Stimulated activated naive CD4-positive, alpha-beta T cell (primary cell): ENCODE data around the gene OPRD1.
A peak's percentile ranks its signal among the peaks of the same experiment; 100 is the strongest.
"Not testable (repeated sequence)": the region's sequence is repeated elsewhere in the genome, so short reads cannot be mapped to it uniquely, and the experiment has no call there.

ENCODE experiments used
- DNase-seq, 6 experiments: peaks; one replicate each; lab custom pipeline; 2025; lab: John Stamatoyannopoulos, UW

OPRD1 gene

DNA sequence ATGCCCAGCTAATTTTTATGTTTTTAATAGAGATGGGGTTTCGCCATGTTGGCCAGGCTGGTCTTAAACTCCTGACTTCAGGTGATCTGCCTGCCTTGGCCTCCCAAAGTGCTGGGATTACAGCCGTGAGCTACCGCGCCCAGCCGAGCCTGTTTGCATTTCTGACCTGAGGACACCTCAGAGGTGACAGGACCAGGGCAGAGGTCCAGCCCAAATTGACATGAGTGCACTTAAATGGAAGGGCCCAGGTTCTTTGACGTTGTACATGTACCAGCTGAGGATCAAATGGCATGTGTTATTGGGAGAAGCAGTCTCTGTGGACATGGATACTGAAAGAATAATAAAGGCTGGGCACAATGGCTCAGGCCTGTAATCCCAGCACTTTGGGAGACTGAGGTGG is 35.2 kb downstream of the OPRD1 start:
- not testable (repeated sequence) for DNase-seq

DNA sequence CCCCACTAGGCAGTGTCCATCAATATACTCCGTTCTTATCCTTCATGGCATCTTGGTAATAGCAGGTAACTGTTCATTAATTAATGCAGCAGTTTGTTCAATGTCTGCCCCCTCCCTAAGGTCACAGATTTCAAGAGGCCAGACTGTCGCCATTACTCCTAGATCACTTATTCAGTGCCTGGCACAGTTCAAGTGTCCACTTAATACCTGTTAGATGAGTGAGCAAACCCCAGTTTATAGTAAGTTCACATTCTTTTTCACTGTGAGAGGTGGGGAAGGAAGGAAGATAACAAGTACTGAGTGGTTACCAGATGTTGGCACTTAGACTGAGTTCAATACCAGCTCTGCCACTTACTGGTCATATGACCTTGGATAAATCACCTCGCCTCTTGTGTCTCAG is 36.4 kb downstream of the OPRD1 start:
- DNase-seq, result no peak

DNA sequence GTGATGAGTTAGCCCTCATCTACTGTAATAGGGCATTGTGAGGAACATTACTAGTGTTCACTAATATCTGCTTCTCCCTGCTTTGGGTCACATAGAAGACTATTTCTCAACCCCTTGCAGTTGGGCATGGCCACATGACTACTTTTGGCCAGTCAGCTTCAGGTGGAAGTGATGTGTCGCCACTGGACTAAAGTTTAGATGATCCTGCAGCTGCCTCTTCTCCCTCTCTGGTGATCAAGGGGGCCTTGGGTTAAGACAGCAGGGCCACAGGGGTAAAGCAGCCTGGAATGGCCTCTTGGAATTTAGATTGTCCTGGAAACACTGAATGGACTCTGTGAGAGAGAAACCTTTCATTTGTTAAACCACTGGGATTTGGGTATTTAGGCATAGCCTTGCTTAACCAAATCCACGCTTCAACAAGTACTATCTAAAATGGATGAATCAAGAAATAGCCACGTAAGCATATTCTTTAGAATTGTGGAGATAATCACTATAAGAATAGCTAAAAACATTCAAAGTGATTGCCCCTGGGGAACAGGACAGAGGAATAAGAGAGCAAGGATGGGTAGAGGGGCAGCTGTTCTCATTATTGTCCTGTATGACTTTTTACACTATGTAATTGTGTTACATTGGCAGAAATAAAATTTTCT is 41.2 kb downstream of the OPRD1 start:
- DNase-seq, result no peak

DNA sequence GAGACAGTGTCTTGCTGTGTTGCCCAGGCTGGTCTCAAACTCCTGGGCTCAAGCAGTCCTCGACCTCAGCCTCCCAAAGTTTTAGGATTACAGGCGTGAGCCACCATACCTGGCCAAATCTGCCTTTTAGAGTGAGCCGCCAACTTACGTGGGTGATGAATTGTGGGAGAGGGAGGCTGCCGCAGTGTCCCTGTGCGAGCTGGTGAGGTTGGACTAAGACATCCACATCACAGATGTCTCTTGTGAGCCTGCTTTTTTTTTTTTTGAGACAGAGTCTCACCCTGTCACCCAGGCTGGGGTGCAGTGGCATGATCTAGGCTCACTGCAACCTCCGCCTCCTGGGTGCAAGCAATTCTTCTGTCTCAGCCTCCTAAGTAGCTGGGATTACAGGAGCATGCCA is 42.4 kb downstream of the OPRD1 start:
- not testable (repeated sequence) for DNase-seq

DNA sequence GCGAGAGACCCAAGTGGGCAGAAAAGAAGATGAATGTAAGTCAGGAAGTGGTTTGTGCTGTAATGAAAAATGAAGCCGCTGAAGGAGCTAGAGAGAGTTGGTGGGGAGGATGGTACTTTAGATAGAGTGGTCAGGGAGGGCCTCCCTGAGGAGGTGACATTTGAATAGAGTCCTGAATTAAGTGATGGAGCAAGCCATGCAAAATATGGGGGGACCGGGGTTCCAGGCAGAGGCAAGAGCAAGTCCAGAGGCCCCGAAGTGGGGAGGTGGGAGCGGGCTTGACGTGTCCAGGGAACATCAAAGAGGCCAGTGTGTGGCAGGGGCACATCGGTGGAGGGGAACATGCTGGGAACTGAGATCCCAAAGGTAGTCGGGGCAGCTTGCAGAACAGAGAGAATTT is 43.1 kb downstream of the OPRD1 start:
- no peak for DNase-seq

DNA sequence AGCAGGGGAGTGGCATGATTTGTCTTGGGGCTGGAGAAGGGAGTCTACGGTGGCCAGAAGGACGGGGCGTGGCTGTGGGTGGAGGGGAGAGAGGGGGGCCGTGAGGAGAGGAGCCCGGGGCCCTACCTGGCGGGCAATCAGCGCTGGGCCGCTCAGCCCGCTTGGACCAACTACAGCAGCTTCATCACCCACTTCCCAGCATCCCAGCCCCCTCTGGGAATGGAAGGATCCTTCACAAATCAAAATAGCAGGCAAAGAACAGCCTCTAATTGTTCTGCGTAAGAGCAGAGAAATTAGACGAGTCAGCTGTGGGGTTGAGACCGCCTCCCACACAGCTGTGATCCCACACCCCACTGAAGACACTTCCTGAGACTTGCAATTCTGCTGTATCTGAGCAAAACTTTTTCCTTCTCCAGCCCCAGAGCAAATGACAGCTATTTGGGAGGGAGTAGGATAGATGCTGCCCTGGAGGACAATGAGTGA is 43.5 kb downstream of the OPRD1 start:
- no peak for DNase-seq

DNA sequence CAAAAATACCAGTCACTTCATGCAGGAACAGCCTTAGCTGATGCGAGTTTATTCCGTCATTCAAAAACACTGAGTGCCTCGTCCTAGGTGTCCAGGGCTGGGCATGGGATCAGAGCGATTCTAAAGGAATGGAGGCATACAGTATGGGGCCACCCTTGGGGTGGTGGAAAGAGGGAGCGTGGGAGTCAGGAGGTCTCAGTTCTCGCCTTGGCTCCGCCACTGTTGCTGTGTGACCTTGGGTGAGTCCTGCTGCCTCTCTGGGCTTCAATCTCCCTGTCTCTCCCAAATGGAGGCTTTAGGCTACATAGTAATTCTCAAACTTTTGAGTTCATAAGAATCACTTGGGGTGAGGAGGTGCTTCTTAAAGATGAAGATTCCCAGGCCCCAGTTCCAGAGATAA is 44.0 kb downstream of the OPRD1 start:
- DNase-seq, result no peak

DNA sequence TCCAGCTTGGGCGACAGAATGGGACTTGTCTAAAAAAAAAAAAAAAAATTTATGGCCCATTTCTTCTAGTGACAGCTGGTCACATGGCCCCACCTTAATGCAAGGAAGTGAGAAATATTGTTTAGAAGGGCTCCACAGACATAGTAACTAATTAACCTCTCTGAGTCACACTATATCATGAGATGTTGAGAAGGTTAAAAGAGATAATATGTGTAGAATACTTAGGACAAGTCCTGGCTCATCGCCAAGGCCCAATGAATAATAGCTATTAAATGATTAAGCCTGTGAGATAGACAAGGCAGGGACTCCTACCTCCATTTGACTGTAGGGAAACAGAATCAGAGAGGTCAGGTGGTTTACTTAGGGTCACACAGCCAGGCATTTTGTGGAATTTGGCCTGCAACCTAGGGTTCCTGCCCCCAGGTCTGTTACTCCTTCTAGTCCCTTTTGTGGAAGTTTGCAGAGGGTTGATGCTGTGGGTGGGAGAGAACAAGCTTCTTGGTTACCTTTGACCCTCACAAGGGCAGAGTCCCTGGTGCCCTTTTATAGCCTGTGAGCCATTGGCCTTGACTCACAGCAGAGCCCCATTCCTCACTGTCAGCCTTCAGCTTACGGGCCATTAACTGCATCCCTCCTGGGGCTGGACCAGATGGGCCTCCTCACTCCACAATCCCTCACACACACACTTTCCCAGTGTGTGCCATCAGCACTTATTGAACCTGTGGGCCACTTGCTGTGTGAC is 48.5 kb downstream of the OPRD1 start:
- no peak for DNase-seq

DNA sequence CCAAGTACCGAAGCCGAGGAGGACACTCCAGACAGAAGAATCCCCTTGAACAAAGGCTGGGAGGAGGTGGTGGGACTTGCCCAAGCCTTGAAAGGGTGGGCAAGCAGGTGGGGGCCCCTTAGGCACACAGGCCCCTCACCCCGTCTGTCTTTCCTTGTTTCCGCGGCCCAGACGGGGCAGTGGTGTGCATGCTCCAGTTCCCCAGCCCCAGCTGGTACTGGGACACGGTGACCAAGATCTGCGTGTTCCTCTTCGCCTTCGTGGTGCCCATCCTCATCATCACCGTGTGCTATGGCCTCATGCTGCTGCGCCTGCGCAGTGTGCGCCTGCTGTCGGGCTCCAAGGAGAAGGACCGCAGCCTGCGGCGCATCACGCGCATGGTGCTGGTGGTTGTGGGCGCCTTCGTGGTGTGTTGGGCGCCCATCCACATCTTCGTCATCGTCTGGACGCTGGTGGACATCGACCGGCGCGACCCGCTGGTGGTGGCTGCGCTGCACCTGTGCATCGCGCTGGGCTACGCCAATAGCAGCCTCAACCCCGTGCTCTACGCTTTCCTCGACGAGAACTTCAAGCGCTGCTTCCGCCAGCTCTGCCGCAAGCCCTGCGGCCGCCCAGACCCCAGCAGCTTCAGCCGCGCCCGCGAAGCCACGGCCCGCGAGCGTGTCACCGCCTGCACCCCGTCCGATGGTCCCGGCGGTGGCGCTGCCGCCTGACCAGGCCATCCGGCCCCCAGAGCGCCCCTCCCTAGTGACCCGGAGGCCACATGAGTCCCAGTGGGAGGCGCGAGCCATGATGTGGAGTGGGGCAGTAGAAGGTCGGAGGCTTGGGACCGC is 50.8 kb downstream of the OPRD1 start:
- no peak for DNase-seq

DNA sequence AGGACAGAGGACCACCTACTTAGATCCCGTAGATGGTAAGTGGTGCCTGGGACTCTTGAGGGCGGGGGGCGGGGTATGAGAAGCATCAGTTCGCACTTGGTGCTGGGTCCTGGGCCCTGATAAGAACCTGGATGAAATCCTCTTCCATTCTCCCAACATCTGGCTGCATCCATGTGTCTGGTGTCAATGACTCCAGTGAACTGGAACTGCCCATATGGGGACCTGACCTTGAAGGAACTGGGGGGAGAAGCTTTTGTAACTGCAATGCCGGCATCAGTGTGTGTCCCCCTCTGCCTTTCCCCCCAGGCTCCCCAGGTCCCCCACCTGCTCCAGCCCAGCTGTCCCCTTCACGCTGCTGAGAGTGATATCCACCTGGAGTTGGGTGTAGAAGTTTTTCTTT is 52.7 kb downstream of the OPRD1 start:
- no peak for DNase-seq

DNA sequence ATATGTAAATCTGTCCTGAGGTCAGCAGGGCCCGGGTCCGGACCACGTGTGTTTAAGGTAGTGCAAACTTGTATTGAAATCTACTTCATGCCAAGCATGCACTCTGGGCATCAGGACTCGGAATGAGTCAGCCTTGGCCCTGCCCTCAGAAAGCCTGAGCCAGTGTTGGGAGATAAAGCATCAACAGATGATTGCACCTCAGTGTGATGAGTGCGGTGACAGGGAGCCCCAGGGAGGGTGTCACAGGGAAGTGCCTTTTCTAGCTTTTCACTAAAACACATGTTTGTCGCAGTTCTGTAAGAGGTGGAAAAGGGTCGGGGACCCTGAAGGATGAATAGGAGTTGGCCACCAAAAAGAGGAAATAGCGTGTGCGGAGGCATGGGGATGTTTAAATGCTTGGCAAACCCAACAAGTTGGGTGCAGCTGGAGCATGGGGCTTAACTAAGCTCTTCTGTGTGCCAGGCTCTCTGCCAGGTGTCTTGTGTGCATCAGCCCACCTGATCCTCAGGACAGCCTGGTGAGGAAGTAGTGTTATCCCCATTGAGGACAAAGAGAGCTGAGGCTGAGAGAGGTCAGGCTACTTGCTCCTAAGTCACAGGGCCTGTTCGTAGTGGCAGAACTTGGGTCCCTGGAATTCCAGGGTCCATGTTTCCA is 54.2 kb downstream of the OPRD1 start:
- no peak for DNase-seq

DNA sequence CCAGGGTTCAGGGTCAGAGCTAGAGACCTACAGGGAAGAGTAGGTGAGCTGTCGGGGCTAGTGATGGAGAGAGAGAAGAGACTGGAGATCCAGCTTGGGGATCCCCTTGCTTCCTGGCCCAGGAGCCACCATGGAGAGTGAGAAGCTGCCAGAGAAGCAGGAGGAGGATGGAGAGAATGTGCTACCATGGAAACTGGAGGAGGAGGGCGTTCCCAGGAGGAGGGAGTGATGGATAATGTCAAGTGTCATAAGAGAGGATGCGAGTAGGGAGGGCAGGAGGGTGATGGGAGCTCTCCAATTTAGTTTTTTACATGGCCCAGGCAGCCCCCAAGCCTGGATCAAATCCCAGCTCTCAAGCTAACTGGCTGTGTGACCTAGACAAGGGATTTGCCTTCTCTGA is 55.9 kb downstream of the OPRD1 start:
- no peak for DNase-seq

DNA sequence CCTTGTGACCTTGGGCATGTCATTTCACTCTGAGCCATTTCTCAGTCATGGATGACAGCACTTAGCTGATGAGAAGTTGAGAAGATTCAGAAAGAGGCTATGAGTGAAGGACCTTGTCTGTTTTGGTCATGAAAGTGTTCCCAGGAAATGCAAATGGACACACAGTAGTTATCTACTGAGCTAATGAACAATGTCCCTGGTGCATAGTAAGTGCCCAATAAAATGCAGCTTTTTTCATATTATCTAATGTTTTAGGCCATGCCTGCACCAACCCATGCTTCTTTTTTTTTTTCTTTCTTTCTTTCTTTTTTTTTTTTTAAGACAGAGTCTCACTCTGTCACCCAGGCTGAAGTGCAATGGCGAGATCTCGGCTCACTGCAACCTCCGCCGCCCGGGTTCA is 58.0 kb downstream of the OPRD1 start:
- DNase-seq, result no peak

DNA sequence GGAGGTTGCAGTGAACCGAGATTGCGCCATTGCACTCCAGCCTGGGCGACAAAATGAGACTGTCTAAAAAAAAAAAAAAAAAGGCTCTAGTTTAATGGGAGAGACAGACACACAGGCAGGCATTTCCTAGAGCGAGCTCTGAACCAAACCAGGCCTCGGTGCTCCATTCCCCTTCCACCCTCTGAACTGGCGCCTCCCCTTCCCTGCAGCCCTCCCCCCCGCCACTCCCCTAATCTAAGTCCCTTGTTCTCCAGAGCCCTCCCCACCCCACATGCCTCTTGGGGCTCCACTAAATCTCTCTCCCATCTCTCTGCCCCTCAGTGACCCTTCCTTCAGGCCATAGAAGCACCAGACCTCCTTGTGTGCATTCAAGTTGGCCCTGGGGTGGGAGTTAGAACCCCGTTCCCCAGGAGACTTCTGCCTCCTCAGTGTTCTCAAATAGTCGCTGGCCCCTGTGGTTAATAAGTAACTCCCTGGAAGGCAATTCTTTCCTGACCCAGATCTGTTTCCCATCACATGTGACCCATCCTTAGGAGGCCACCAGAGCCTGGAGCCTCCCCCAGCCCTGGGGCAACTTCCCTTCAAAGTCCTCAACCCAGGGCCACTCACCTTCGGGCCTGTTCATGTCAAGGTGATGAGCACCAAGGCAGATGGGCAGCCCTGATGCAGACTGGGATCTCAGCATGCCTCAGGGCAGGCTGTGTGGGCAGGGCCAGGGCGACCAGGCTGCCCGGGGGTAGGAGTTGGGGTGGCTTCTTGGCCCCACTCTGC is 59.8 kb downstream of the OPRD1 start:
- no peak for DNase-seq

DNA sequence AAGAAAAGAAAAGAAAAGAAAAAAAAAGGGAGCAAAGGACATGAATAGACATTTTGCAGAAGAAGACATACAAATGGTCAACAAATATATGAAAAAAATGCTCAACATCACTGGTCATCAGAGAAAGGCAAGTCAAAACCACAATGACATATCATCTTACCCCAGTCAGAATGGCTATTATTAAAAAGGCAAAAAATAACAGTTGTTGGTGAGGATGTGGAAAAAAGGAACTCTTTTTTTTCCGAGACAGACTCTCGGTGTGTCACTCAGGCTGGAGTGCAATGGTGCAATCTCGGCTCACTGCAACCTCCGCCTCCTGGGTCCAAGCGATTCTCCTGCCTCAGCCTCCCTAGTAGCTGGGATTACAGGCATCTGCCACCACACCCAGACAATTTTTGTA is 63.2 kb downstream of the OPRD1 start:
- DNase-seq, result not testable (repeated sequence)

DNA sequence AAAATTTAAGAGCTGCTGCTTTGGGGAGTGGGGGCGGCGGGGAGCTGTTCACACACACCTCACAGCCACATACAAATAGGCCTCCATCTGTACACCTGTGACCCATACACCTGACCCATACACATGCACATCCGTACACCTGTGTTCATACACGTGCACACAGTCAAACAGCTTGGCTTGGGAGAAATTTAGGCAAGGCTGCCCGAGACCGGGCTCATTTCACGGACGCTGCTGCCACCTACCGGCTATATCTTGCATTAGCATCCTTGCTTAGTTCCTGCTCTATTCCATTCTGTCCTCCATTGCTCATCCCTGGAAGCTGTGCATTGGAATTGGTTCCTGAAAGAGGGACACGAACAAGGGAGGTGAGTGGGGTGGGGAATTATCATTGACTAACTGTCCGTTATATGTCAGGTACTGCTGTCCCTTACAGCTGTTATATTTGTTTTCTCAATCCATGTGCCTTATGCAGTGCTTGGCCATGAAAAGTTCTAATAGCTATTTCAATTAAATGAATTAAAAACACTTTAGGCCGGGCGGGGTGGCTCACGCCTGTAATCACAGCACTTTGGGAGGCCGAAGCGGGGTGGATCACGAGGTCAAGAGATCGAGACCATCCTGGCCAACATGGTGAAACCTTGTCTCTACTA is 65.3 kb downstream of the OPRD1 start:
- peak; percentile 31 to 80 (median 68) for DNase-seq

DNA sequence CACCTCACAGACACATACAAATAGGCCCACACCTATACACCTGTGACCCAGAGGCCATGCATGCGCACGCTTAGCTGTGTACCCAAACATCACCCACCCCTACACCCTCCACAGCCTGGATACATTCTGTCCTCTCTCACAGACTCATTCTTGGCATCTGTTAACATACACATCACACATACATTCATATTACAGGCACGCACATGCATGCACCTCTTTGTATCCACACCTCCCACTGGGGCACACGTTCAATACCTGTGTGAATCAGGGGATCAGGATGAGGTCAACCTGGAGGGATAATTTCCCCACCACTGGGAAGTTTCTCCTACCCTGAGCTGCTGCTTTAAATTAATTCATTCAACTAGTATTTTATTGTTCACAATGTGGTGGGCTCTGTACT is 66.8 kb downstream of the OPRD1 start:
- DNase-seq, result no peak

DNA sequence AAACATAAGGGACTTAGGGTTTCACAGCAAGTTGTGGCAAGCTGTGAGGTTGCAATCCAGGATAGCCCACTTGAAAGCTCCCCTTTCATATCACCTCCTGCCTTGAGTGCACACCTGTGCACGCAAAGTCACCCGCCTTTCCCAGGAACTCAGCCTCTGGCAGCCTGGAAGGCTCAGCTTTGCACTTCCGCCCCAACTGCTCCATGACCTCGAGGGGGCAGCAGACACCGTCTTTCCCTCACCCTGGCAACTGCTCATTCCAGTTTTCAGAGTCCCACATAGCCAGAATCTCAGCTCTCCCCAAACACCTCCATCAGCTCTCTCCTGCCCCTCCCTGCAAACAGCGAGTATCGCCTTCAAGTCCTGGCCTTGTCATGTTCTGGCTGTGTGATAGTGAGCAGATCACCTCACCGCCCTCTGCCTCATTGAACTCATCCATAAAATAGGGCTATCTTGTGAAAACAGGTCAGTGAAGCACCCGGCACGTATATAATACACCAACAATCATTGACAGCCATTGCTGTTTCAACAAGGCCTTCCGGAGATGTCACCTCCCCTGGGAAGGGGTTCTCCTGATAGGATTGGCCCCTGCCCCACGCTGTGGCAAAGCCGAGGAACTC is 70.1 kb downstream of the OPRD1 start:
- peak; percentile 53 to 78 (median 72) for DNase-seq

DNA sequence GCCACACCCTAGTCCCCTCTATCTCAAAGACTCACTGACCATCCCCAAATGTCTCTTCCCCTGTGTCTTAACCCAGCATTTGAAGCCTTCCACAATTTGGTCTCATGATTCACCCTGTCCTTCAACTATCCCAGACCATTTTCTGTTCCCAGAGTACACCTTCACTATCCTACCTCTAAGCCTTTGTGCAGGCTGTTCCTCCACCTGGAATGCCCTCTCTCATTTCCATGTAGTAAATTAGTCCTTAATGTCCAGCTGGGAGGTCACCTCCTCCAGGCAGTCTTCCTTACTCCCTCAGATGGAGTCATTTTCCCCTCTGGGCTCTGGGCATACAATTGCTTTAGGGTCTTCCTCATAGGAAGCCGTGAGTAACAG is 71.3 kb downstream of the OPRD1 start:
- DNase-seq, result no peak

DNA sequence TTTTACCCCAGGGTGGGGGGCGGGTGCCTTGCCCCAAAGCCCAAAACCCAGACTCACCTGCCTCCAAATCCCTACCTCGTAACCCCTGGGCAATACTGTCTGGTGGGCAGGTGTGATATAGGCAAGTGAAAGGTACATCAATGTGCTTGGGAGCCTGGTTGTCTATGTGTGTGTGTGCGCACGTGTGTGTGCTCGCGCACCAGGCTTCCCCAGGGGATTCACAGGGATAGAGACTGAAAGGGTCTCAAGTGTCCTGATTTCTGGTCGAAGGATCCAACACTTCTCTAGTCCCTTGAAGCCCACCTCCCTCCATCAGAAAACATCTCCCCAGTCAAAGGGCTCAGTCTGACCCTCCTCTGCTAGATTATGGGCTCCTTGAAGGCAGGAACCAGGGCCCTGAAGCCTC is 73.5 kb downstream of the OPRD1 start:
- DNase-seq, result no peak
